COLO668 (cell line): ENCODE data around the gene TRAF7.
A peak's percentile ranks its signal among the peaks of the same experiment; 100 is the strongest.

Experiments used
- DNase-seq: peaks from one replicate; lab custom pipeline; 2025; ENCODE audit not compliant: unreplicated experiment; lab: John Stamatoyannopoulos, UW

The TRAF7 gene

GRCh38 chr16:2163211-2163881, 7.8 kb downstream of the TRAF7 start:
- DNase-seq = peak; percentile 88

- no peak for DNase-seq
Measured at GRCh38 chr16:2165861-2166260, 10.3 kb downstream of the TRAF7 start.

DNA sequence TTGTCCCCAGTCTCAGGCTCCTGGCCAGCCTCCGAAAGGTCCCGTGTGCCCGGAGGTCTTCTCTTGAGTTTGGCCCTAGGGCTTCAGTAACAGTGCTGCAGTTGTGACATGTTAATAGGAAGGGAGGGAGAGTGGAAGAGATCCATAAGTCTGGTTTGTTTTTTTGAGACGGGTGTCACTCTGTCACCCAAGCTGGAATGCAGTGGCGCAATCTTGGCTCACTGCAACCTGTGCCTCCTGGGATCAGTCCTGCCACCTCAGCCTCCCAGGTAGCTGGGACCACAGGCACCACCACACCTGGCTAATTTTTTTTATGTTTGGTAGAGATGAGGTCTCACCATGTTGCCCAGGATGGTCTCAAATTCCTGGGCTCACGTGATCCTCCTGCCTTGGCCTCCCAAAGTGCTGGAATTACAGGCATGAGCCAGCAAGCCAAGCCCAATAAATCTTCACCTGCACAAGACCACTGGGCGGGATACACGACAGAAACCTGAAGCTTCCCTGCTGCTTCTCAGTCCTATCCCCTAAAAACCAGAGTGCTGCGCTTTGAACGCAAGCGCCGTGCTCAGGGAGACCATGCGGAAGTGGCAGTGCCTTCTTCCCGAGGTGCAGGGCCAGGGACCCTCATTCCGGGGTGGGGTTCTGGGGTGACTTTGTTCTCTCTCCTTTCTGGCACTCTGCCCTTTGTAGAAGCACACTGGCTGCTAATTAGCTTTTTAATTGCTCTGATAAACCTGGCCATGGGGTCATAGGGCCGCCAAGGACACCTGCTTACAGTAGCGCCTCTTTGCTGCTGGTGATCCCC, 10.9 kb downstream of the TRAF7 start:
- DNase-seq = no peak

GRCh38 chr16:2167068-2167638, 11.6 kb downstream of the TRAF7 start:
- DNase-seq = no peak

DNA sequence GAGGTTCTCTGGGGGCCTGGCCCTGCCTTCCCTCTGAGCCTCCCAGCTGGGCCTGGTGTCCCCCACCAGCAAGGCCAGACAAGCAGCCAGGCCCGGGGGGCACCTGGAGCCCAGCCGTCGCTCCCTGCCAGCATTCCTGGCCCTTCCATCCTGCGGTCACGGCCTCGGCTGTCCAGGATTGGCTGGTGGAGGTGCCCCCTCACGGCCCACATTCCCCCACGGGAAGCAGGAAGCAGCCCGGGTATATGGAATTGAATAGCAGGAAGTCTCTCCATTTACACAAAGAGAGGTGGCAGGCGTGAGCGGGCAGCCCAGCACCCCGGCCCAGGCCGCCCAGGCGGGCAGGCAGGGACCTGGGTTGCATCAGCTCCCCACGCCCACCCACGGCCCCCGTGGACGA, 14.5 kb downstream of the TRAF7 start:
- DNase-seq = no peak

DNA sequence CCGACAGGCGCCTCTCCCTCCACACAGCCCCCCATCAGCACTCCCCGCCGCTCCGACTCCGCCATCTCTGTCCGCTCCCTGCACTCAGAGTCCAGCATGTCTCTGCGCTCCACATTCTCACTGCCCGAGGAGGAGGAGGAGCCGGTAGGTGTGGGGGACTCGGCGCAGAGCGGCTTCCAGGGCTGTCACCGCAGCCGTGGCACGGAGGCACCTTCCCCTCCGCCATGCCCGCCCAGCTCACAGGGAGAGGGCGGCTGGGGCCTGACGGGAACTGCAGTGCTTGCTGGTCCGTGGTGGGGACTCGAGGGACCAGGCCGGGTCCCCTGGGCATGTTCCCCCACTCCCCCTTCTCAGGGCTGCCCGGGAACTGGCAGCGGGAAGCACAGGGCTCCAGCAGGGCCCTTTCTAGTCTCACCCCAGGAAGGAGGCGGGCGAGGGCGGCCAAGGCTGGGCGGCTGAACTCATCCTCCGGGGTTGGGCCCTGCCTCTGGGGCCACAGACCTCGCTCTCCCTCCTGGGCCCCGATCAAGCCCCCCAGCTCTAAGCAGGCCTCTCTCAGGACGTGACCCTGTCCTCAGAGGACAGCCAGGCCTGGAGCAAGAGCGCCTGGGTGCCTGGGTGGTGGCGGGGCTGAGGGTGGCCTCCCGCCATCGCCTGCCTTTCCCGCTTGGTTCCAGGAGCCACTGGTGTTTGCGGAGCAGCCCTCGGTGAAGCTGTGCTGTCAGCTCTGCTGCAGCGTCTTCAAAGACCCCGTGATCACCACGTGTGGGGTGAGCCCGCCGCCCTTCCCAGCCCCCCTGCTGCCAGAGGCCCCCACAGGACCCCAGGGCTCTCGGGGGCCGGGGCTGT, 15.2 kb downstream of the TRAF7 start:
- DNase-seq = no peak

DNA sequence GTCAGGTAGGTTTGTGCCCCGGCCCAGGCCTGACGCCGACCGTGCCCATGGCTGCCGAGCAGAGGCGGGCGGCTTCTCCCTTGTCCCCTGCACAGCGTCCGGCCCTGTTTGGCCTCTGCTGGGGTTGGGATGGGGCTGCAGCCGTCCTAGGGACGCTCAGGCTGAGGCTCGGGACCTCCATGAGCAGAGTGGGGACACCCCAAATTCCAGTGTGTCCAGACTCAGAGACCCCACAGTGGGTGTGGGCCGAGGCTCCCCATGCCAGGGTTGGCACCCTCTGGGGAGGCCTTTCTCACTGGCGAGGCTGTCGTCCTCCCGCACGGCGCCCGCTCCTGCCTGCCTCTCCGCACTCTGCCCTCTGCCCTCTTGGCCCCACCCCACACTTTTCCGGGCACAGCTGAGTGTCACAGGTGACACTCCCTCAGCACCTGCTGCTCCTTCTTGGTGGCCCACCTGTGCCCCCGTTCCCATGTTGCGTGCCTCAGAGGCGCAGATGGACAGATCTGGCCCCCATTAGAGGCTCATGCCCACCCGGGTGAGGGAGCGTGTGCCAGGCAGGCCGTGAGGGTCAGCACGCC, 16.1 kb downstream of the TRAF7 start:
- no peak for DNase-seq

DNA sequence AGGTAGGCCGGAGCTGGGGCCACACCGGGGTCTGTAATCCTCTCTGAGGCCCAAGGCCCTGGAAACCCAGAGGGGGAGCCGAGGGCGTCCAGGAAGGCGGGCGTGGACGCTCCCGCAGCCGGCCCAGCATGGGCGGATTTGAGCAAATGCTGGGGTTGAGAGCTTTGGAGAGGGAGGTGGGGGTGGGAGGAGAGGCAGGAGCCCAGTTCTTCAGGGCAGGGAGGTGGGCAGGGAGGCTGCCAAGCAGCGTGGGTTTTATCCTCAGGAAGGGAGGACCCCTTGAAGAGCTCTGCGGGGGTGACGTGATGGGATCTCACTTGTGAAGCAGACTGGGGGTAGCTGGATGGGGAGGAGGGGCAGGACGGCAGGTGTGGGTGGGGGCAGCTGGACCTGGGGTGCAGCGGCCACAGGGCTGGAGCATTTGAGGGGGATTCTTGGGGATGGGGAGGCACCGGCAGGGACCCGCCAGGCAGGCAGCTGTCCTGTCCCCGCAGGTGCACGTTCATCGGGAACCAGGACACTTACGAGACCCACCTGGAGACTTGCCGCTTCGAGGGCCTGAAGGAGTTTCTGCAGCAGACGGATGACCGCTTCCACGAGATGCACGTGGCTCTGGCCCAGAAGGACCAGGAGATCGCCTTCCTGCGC, 17.2 kb downstream of the TRAF7 start:
- DNase-seq = no peak

DNA sequence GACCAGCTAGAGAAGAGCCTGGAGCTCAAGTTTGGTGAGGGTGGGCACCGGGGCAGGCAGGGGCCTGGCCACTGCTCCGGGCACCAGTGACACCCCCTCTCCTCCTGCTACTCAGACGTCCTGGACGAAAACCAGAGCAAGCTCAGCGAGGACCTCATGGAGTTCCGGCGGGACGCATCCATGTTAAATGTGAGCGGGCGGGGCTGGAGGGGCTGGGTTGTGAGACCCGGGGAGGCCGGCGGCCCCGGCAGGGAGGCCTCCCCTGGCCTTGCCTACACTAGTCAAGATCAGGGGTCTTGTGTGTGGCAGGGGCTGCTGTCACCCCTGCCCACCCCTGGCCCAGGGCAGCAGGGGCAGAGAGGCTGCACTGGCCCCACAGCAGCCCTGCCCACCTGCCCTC, 17.8 kb downstream of the TRAF7 start:
- DNase-seq = no peak

DNA sequence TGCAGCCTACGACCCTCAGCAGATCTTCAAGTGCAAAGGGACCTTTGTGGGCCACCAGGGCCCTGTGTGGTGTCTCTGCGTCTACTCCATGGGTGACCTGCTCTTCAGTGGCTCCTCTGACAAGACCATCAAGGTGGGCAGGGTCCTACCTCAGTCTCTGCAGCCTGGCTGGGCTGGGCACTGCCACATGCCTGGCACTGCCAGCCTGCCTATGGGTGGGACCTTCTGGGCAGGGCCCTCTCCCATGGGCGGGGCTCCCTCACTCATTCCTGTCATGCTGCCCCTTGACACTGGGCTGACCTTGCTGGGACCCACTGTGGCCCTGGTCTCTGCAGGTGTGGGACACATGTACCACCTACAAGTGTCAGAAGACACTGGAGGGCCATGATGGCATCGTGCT, 18.3 kb downstream of the TRAF7 start:
- no peak for DNase-seq

DNA sequence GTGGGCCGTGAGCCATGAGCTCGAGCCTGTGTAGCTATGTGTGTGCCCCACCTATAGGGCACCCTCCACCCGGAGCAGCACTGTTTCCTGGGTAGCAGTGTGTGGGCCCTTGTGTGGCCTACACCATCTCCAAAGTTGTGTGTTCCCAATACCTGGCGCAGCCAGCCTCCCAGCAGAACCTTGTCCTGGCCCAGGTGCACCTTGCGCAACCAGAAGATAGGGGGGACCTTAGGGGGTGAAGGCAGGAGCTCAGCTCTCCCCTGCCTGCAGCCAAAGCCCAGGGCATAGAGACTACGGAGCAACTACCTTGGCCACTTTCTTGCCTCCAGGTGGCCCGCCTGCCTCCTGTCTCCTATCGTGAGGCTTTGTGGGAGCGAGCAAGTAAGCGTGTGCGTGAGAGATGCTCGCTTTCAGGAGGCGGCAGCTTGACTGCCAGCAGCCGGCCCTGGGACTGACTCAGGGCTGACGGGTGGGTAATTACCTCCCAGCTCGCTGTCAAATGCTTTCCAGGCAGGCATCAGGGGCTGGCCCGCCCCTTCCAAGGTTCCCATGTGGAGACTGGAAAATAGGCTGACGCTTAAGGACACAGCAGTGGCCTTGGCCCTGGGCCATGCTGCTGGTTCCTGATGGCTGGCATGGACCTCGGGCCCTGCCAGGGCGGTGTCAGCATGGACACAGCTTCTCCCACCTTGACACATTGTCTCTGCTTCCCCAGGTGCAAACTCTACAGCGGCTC, 19.0 kb downstream of the TRAF7 start:
- DNase-seq = no peak

- no peak for DNase-seq
Measured at GRCh38 chr16:2175454-2175853, 19.9 kb downstream of the TRAF7 start.

GRCh38 chr16:2176047-2176446, 20.5 kb downstream of the TRAF7 start:
- no peak for DNase-seq

GRCh38 chr16:2177101-2177500, 21.5 kb downstream of the TRAF7 start:
- no peak for DNase-seq

DNA sequence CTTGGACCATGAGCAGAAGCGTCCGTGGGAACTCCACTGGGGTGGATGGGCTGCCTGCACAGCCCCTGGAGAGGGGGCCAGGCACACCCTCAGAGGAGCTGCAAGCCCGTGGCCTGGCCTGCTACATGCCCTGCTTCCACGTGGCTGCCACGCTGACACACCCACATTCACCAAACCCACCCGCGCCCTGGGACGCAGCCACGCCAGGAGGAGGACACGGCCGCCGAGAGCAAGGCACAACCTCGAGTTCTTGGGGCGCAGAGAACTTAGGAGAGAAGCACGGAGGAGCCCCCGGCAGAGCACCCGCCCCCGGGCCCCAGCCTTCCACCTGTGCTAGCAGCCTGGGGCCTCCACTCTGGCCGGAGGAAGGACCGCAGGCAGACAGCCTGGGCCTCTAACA, 22.0 kb downstream of the TRAF7 start:
- no peak for DNase-seq

- DNase-seq = no peak
Measured at GRCh38 chr16:2178321-2179106, 22.9 kb downstream of the TRAF7 start.

DNA sequence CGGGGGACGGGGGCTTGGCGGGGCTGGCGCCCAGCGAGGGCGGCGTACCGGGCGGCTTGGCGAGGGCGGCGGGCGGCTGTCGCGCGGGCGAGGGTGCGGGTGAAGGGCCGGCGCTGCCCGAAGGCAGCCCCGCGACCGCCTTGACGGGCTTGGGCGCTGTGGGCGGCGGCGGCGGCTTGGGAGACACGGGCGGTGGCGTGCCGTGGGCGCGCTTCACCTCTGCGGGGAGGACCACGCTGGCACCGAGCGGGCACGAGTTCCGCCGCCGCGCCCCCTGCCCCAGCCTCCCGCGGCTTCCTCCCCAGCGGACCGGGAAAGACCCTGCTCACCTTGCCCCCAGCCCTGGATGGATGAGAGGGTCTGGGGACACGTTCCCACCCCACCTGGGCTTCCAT, 23.5 kb downstream of the TRAF7 start:
- no peak for DNase-seq

GRCh38 chr16:2179576-2179975, 24.0 kb downstream of the TRAF7 start:
- no peak for DNase-seq

DNA sequence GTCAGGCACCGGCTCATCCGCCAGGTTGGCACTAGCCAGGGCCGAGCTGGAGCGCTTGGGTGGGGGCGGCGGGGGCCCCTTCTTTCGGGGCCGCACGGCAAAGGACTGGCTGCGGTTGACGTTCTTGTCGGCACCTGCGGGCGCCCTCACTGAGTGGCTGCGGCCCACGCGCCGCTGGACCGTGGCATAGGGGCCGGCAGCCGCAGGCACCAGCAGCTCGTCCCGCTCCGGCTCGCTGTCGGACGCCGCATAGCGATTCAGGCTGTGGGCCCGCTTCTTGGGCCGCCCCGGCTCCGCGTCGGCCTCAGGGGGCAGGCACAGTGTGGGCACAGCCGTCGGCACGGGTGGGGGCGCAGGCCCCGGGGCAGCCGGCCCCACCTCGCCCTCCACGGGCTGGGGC, 24.9 kb downstream of the TRAF7 start:
- no peak for DNase-seq
